ENCODE data around the gene FAM83G.

DNA sequence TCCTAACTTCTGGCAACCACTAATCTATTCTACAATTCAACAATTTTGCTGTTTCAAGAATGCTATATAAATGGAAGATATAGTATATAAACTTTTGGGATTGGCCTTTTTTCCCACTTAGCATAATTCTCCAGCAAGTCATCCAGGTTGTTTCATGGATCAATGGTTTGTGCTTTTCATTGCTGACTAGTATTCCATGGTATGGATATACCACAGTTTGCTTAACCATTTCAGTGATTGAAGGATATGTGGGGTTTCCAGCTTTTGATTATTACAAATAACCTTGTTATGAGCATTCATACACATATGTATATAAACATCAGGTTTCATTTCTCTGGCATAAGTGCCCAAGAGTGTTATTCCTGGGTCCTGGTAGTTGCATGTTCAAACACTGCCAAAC lies 2.1 kb upstream of the FAM83G start:
- TF ChIP-seq, protein P1, sequence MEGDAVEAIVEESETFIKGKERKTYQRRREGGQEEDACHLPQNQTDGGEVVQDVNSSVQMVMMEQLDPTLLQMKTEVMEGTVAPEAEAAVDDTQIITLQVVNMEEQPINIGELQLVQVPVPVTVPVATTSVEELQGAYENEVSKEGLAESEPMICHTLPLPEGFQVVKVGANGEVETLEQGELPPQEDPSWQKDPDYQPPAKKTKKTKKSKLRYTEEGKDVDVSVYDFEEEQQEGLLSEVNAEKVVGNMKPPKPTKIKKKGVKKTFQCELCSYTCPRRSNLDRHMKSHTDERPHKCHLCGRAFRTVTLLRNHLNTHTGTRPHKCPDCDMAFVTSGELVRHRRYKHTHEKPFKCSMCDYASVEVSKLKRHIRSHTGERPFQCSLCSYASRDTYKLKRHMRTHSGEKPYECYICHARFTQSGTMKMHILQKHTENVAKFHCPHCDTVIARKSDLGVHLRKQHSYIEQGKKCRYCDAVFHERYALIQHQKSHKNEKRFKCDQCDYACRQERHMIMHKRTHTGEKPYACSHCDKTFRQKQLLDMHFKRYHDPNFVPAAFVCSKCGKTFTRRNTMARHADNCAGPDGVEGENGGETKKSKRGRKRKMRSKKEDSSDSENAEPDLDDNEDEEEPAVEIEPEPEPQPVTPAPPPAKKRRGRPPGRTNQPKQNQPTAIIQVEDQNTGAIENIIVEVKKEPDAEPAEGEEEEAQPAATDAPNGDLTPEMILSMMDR (IDR thresholded peaks at IDR 0.05; ENCODE audit: poor library complexity) = no peak
- TF ChIP-seq EZH2 (IDR thresholded peaks at IDR 0.05; ENCODE audit: borderline replicate concordance) (no peak), EZH2phosphoT487 (IDR thresholded peaks at IDR 0.05; ENCODE audit: low read depth, severe bottlenecking, unreplicated experiment) (no peak)

Measured in hepatocyte (in vitro differentiated cells).